Stimulated activated CD4-positive, alpha-beta T cell treated with anti-CD3 and anti-CD28 coated beads, Interleukin-15, amount 100 ng/mL, for 1 hour (primary cell): Measurements from ENCODE around the gene PWP2.
"Not testable (repeated sequence)": the region's sequence is repeated elsewhere in the genome, so short reads cannot be mapped to it uniquely, and the experiment has no call there.

ENCODE experiments used
- DNase-seq, 2 donors: peaks; one replicate each; pipeline ENCODE4 v3.0.0-alpha.2; 2020; ENCODE audit warnings: low read depth in 1 of 2, low spot score in 1 of 2

PWP2 gene

GRCh38 chr21:44159349-44160297 is 52.4 kb downstream of the PWP2 start:
- DNase-seq = not testable (repeated sequence)

- not testable (repeated sequence) for DNase-seq
Observed at GRCh38 chr21:44160298-44160672, 53.1 kb downstream of the PWP2 start.

GRCh38 chr21:44160821-44161220 is 53.6 kb downstream of the PWP2 start:
- DNase-seq = not testable (repeated sequence)

GRCh38 chr21:44163167-44163653 is 56.0 kb downstream of the PWP2 start:
- DNase-seq = not testable (repeated sequence)

- DNase-seq = not testable (repeated sequence)
Observed at GRCh38 chr21:44165933-44166332, 58.7 kb downstream of the PWP2 start.

GRCh38 chr21:44167527-44167926 is 60.3 kb downstream of the PWP2 start:
- DNase-seq = not testable (repeated sequence)

- DNase-seq = not testable (repeated sequence)
Observed at GRCh38 chr21:44170326-44170725, 63.1 kb downstream of the PWP2 start.

GRCh38 chr21:44170863-44171262 is 63.7 kb downstream of the PWP2 start:
- DNase-seq = not testable (repeated sequence)

- not testable (repeated sequence) for DNase-seq
Observed at GRCh38 chr21:44171962-44172572, 64.9 kb downstream of the PWP2 start.

GRCh38 chr21:44172741-44173140 is 65.5 kb downstream of the PWP2 start:
- not testable (repeated sequence) for DNase-seq

GRCh38 chr21:44175189-44175588 is 68.0 kb downstream of the PWP2 start:
- not testable (repeated sequence) for DNase-seq

- not testable (repeated sequence) for DNase-seq
Observed at GRCh38 chr21:44176127-44176526, 68.9 kb downstream of the PWP2 start.
